Activated naive CD8-positive, alpha-beta T cell treated with anti-CD3 and anti-CD28 coated beads, Interleukin-2, amount 50 U/mL, for 16 hours (primary cell): ENCODE results near the gene CFAP68.
"Not testable (repeated sequence)": the region's sequence is repeated elsewhere in the genome, so short reads cannot be mapped to it uniquely, and the experiment has no call there.

Source experiments
- DNase-seq: peaks from one replicate; pipeline ENCODE4 v3.0.0-alpha.2; 2020; ENCODE audit warnings: low read depth, low spot score

Gene CFAP68

DNA sequence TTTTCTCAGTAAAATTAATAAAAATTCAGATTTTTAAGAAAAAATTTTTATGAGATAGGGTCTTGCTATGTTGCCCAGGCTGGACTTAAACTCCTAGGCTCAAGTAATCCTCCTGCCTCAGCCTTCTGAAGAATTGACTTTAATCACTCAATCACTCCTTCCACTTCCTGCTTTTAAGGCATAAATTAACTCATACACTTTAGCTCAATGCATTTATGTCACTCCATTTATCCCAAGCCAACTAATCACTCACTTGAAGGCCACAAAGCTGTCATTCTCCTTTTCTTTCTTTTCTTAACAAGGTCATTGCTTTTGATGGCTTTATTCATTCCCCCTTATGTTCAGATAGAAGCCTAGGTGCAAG, 8.8 kb upstream of the CFAP68 start:
- no peak for DNase-seq

DNA sequence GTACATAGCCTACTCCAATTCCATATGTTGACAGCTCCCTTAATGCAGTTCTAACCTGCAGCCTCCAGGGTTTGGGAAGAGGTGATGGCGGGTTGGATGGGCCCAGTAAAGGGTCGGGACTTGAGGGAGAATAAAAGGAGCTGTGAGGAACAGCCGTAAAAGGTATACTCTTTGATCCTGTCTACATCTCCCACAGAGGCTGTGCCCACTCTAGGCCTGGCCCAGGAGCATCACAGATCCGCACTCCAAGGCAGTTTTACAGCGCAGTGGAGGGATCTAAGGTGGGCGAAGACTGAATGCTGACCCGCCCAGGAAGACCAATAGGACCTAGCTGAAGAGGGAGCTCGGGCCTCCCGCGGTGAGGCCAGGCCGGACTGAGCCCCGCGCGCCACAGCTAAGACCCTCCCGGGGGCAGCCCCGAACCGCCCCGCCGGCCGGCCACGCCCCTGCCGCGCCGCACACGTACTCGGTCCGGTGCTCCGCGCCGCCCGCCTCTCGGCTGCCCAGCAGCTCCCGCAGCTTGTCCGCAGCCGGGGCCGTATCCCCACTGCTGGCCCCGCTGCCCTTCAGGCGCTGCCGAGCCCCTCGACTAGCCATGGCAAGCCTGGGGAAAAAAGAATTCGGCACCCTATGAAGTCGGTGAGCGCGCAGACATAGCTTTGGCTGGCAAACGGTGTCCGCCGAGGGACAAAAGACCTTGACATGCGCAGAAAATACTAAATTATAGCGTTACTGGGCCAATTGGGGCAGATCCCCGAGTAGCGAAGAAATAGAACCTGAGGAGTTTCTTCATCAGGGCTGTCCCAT, 8.3 kb upstream of the CFAP68 start, which contains the start of gene ALG9:
ALG9 (minus strand) TSS at position 696 of the 807 bp plus-strand sequence; CDS start at position 597, 99 bp downstream.
- DNase-seq: peak; percentile 80

DNA sequence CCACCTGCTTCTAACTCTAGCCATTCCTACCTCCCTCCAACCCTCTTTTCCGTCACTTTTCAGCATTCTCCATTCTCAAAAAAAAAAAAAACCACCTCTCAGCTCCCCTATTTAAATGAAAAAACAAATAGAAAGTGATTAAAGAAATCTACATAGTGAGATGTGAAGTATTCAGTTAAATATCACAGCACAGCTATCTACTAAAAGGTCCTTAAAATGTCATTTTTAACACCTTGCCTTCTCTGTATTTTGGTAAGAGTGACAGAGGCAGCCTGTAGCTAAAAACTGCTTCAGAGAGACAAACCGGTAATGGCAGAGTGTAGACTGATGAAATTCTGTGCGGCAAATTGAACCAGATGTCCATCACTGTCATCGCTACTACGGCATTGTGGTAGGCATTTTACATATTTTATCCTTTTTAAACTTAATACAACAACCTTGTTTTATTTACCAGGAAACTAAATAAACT, 7.6 kb upstream of the CFAP68 start:
- no peak for DNase-seq

DNA sequence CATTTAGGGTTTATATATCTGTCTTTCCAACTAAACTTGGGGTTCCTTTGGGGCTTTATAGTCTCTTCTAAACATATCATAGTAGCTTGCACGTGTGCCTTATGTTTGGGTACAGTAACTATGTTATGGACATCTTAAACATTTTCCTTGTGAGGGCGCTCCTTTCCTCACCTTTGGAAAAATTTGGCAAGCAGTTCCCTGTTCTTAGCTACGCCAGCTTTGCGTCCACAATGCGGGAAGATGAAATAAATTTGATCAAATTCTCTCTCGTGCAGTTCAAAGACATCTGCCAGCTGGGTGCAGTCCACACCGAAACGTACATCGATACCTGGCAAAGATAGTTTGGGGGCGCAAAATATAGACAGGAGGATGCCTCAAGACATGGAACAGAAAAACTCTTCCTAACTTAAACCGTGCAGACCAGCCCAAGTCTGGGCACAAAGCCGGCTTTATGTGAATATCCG, 924 bp upstream of the CFAP68 start:
- no peak for DNase-seq

DNA sequence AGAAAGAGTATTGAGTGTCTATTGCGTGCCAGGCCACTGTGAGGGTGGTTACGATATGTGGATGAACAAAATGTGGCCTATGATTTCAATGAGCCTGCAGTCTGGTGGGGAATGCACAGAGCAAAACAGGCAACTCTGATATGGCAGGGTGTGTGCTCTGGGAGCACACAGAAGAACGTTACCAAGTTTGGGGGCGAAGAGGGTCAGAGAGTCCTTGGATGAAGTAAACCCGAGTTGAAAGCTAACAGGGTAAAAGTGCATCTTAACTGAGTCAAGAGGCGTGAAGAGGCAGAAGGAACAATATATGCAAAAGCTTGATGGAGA, 258 bp downstream of the CFAP68 start:
- no peak for DNase-seq

DNA sequence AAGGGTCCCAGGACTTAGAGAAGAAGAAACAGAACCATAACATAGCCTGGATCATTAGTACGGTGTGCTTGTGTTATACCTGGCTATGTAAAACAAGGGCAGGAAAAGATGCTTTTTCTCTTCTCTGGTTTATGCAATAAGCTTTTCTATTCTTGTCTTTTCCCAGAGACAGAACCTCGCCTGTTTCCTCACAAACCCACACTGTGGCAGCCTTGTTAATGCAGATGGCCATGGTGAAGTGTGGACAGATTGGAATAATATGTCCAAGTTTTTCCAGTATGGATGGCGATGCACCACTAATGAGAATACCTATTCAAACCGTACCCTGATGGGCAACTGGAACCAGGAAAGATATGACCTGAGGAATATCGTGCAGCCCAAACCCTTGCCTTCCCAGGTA, 2.9 kb downstream of the CFAP68 start:
- DNase-seq: no peak

DNA sequence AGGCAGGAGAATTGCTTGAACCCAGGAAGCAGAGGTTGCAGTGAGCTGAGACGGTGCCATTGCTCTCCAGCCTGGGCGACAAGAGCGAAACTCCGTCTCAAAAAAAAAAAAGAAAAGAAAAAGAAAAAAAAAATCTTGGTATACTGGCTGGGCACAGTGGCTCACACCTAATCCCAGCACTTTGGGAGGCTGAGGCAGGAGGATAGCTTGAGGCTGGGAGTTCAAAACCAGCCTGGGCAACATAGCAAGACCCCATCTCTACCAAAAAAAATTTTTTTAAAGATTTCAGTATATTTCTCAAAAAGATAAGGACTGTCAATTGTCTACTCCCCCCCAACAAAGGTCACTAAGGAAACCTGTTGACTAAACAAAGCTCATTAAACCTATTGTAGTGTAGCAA, 5.7 kb downstream of the CFAP68 start:
- DNase-seq: not testable (repeated sequence)

DNA sequence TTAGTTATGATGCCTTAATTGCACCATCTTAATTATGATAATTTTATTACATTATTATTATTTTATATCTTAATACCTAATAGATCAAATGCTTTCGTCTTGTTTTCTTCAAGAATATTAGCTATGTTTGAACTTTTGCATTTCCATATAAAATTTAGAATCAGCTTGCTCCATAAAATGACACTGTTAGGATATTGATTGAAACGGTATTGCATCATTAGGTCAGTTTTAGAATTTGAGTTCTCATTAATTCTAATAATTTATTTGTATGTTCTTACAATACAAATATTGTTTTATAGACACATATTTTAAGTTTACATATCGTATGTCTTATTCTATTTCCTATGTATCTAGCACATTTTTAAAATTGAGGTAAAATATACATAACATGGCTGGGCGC, 6.7 kb downstream of the CFAP68 start:
- DNase-seq: no peak

DNA sequence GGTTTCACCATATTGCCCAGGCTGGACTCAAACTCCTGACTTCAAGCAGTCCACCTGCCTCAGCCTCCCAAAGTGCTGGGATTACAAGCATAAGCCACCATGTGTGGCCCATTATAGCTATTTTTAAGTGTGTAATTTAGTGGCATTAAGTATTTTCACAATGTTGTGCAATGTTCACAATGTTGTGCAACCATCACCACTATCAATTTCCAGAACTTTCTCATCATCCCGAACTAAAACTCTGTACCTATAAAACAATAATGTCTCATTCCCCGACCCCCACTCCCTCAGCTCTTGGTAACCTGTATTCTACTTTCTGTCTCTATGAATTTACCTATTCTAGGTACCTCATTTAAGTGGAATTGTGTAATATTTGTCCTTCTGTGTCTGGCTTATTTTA, 7.5 kb downstream of the CFAP68 start:
- DNase-seq: no peak

DNA sequence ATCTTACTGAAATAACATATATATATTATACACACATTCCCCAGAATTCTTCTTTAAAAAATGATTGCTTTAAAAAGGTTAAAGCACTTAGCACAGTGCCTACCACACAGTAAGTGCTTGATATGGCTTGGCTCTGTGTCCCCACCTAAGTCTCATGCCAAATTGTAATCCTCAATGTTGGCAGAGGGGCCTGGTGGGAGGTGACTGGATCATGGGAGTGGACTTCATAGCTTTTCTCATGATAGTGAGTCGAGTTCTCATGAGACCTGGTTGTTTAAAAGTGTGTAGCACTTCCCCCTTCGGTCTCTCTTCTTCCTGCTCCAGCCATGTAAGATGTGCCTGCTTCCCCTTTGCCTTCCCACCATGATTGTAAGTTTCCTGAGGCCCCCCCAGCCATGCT, 26.1 kb downstream of the CFAP68 start:
- no peak for DNase-seq

DNA sequence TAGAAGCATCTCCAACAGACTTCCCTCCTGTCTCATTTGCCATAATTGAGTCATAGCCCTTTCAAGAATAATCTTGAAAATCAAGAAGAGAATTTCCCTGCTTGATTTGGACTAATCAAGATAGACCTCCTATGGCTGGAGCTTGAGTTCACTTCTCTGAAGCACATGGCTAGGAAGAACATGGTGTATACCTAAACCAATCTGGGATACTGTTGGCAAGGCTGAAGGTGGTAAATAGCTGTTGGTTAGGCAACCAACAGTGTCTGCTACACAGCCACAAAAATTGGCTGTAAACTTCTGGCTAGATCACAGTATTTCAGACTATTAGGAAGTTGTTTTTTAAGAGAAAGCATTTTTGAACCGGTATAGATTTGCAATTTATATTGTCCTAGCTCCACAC, 27.3 kb downstream of the CFAP68 start:
- DNase-seq: no peak

DNA sequence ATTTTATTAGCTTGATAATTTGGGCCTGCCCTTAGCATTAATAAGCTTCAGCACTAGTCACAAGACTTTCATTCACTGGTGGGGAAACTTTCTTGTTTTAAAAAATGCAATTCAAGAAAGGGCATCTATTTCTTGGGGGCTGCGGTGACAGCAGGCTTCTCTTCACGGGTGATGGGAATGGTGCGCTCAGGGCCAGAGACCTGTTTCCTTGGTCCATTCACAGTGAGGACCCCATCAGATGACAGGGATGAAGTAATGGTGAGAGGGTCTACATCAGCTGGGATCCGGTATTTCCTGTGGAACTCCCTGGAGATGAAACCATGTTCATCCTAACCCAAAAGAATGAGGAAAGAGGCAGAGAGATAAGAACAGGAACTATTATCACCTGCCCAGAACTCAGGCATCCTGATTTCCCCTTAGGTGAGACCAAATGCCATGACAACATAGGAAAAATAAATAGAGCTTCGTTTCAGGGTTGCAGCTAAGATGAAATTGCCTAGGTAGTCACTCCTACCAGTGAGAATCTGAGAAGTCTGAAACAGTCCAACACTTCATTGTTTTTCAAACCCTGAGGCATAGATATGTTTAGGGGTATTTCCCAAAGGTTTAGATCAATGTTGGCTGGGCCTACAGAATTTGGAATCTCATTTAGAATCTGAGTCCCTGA, 29.4 kb downstream of the CFAP68 start:
- DNase-seq: no peak

DNA sequence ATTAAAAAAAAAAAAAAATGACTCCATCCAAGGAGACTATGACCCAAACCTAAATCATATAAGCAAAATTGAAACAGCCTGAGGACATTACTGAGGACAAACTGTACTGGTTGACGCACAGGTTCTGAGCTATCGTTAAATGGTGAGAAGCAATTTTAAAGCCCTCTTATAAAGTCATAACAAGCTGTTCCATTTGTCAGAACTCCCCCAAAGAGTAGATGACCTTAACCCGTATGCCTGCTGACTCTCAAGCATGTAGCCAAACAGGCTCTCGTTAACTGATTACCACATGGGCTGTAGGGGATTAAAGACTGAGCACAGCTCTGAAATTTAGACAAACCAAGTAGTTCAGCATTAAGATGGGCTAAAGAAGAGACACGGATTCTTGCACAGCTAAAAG, 30.0 kb downstream of the CFAP68 start:
- DNase-seq: no peak

DNA sequence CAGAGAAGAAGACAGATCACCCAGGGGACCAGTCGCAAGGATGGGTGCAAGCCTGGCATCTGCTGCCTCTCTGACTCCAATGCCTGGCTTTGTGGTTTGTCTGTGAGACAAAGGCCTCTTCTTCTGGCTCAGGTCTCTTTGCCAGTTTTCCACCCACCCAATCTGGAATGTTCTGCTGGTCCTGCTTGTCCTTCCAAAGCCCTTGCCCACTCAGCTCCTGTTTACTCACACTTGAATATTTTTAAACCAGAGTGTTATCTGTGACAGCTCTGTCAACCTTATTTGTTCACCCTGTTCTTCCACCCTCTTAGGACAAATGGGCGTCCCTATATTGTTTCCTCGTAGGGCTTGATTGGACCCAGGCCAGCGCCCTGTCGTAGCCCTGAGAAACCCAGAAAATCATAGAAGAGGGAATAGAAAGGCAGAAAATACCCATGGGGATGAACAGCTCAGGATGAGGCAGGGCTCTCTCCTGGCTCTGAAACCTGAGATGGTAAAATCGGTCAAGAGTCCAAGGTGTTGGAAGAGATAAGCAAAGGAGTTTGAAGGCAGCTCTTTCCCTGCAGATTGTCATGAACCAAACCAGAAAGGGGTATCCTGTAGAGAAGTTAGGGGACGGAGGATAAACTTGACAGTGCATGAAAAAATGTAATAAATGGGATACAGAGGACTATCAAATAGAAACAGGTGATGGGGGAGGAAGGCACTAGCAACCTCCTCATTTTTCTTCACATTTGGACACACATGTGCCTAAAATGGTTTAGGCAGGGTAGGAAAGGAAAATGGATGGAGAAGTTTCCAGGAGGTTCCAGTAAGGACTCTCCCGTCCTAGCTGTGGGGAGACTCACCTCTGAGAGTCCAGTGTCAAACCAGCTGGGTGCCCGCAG, 31.6 kb downstream of the CFAP68 start:
- DNase-seq: no peak

DNA sequence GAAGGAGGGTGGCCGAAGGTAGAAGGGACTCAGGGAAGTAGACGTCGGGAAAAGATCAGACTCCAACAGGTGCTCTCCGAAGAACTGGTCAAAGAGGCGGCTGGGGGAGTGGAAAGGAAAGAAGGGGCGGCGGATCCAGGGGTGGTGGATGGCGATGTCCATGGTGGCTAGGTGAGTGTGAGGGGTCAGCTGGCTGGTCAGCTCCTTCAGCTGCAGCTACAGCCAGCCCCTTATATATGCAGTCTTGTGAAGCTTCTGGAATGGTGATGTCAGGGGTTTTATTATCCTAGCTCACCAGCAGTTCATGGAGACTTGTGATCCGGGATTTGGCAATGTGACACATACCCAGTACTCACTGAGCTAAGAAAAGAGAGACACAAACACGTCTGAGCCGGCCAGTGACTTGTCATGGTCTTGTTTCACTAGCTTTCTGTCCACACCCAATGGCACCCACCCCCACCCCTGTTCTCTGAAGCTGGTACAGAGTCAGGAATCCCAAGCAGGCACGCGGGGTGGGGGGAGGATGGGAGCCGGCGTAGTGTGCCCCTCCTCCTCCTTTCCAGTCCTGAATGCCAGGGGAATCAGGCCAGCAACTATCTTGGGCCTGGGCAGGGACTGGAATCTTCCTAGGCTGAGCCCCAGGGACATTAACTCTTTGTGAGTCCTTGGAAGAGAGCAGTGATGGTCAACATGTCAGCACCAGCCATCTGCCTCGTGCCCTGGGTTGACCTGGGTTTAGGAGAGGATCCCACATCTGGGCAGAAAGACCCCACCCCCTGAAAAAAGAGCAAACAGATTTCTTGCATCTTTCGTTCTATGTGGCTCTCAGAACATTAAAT, 32.4 kb downstream of the CFAP68 start, which contains the start of gene CRYAB:
CRYAB (minus strand) TSS at position 208 of the 839 bp plus-strand sequence; CDS start at position 162, 46 bp downstream.
- no peak for DNase-seq

DNA sequence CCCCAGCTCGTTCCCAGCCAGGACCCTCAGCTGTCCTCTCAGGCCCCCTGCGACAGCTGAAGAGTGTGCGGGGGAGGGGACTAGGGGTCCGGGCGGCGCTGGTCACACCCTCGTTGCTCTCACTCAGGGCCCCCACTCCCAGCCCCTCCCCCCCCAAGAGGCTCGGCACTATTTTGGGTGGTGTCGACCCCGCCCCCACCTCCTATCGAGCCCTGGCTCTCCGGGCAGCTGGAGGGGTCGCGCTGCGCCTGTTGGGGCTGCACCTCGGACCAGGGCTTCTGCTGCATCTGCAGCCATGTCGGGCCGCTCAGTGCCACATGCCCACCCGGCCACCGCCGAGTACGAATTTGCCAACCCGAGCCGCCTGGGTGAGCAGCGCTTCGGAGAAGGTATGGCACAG, 33.2 kb downstream of the CFAP68 start, which contains the start of gene HSPB2:
HSPB2 (plus strand) TSS at position 200 of the 400 bp plus-strand sequence; CDS start at position 296, 96 bp downstream.
- no peak for DNase-seq

DNA sequence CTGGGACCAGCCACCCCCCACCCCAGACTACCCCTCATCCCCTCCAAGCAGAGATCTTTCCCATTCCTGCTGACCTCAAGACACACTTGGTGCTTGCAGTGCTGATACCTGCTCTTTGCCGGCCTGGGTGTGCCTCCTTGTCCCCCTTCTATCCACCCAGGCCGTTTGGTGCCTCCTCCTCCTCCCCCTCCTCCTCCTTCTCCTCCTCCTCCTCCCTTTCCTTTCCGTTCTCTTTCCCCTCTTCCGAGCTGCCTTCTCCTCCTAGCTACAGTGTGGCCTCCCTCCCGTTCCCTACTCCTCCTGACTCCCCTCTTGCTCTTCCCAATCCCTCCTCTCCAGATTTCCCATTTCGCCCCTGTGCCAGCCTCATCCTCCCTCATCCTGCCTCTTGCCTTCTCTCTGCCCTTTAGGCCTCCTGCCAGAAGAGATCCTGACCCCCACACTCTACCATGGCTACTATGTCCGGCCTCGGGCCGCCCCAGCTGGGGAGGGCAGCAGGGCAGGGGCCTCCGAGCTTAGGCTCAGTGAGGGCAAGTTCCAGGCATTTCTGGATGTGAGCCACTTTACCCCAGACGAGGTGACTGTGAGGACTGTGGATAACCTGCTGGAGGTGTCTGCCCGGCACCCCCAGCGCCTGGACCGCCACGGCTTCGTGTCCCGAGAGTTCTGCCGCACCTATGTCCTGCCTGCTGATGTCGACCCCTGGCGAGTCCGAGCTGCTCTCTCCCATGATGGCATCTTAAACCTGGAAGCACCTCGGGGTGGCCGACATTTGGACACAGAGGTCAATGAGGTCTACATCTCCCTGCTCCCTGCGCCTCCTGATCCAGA, 33.9 kb downstream of the CFAP68 start:
- no peak for DNase-seq

DNA sequence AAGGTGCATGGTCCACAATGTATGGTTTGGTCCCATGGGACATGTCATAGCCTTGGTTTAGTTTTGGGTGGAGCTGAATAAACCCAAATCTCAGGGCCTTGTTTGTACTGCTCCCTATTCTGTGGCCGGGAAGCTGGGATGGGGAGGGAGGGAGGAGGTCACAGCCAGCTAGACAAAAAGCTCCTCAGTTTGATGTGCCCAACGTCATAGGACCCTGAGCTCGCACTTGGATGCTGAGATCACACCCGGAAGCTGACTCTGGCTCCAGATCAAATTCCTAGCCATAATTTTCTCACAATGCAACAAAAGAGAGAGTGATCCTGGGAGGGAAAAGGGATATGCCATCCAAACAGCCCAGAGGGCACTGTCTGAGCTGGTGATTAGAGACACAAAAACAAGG, 34.7 kb downstream of the CFAP68 start:
- no peak for DNase-seq

DNA sequence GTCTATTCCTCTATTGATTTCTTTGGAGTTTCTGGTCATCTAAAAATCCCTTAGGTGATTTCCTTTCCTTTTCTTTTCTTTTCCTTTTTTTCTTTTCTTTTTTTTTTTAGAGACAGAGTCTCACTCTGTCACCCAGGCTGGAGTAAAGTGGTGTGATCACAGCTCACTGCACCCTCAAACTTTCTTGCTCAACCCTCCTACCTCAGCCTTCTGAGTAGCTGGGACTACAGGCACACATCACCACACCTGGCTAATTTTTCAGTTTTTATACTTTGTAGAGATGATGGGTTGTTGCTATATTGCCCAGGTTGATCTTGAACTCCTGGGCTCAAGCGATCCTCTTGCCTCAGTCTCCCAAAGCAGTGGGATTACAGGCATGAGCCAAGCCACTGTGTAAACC, 37.4 kb downstream of the CFAP68 start:
- DNase-seq: no peak

DNA sequence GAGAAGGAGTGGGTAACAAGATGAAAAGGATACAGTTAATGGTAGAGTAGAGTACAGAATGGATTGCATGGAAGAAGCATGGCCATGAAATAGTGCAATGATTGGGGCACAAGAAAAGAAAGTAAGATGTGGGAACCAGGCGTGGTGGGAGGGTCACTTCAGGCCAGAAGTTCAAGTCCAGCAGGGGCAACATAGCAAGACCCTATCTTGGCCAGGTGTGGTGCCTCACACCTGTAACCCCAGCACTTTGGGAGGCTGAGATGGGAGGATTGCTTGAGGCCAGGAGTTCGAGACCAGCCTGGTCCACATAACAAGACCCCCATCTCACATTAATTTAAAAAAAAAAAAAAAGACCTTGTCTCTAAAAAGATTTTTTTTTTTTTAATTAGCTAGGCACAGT, 38.0 kb downstream of the CFAP68 start:
- DNase-seq: no peak
